GM23248 (cell line): ENCODE data around the gene PPA2.

ENCODE experiments used
- EZH2 ChIP-seq: fragments of 200-600 bp; sonication (generic); IDR thresholded peaks from 2 replicates; pipeline ENCODE4 v1.6.1; 2018; ENCODE audit warnings: antibody characterized with exemption, mild to moderate bottlenecking; ENCODE audit not compliant: insufficient read depth, poor library complexity, severe bottlenecking
- EZH2phosphoT487 ChIP-seq: fragments of 200-600 bp; sonication (generic); IDR thresholded peaks from 2 replicates; pipeline ENCODE4 v1.6.1; 2018; ENCODE audit warnings: antibody characterized with exemption, moderate library complexity, mild to moderate bottlenecking, low read depth; ENCODE audit not compliant: insufficient read depth

GRCh38 chr4:105387466-105387865, 86.4 kb downstream of the PPA2 start:
- TF ChIP-seq EZH2 (no peak), EZH2phosphoT487 (no peak)
